Dedifferentiated amniotic fluid mesenchymal stem cell (primary cell): ENCODE measurements around the gene CASK.

Source experiments
- DNase-seq: peaks from one replicate; pipeline ENCODE4 v3.0.0-alpha.2; 2016; ENCODE audit errors: extremely low spot score

CASK gene

GRCh38 chrX:41923211-41923977 lies at the start of gene CASK:
TSS of gene CASK (minus strand) at chrX:41923554. CDS start at chrX:41922988, 566 bp downstream.
- DNase-seq: peak; percentile 82

- DNase-seq: no peak
Measured at GRCh38 chrX:41971346-41971745, 48.0 kb upstream of the CASK start.

GRCh38 chrX:41970419-41970818 lies 47.1 kb upstream of the CASK start:
- DNase-seq: no peak

GRCh38 chrX:41963348-41963747 lies 40.0 kb upstream of the CASK start:
- no peak for DNase-seq

GRCh38 chrX:41960142-41960541 lies 36.8 kb upstream of the CASK start:
- DNase-seq: no peak

- DNase-seq: no peak
Measured at GRCh38 chrX:41958861-41959260, 35.5 kb upstream of the CASK start.

GRCh38 chrX:41956027-41956426 lies 32.7 kb upstream of the CASK start:
- no peak for DNase-seq

GRCh38 chrX:41952102-41952501 lies 28.7 kb upstream of the CASK start:
- no peak for DNase-seq

- DNase-seq: no peak
Measured at GRCh38 chrX:41946989-41947612, 23.7 kb upstream of the CASK start.

GRCh38 chrX:41946235-41946634 lies 22.9 kb upstream of the CASK start:
- DNase-seq: no peak

GRCh38 chrX:41935832-41936231 lies 12.5 kb upstream of the CASK start:
- DNase-seq: no peak

- DNase-seq: no peak
Measured at GRCh38 chrX:41933546-41933945, 10.2 kb upstream of the CASK start.

- no peak for DNase-seq
Measured at GRCh38 chrX:41932885-41933284, 9.5 kb upstream of the CASK start.

GRCh38 chrX:41931591-41931990 lies 8.2 kb upstream of the CASK start:
- no peak for DNase-seq

GRCh38 chrX:41923978-41924683 lies 777 bp upstream of the CASK start:
- DNase-seq: no peak

- no peak for DNase-seq
Measured at GRCh38 chrX:41922431-41923151, 763 bp downstream of the CASK start.

- peak; percentile 32 for DNase-seq
Measured at GRCh38 chrX:41921492-41922430, 1.6 kb downstream of the CASK start.

- no peak for DNase-seq
Measured at GRCh38 chrX:41919870-41920269, 3.5 kb downstream of the CASK start.

- no peak for DNase-seq
Measured at GRCh38 chrX:41917517-41917916, 5.8 kb downstream of the CASK start.

GRCh38 chrX:41913476-41913875 lies 9.9 kb downstream of the CASK start:
- no peak for DNase-seq

- DNase-seq: no peak
Measured at GRCh38 chrX:41912923-41913322, 10.4 kb downstream of the CASK start.
